Body of pancreas (tissue), 4 donors: ENCODE data around the gene GLIS1.

Experiments used
- CTCF ChIP-seq, 7 experiments: fragments of 450-650 bp in 4 of 7; fragments of 200-600 bp in 3 of 7; sonication (generic) in 3 of 7; IDR thresholded peaks; one replicate each; pipeline ENCODE4 v1.5.1; 2016 to 2019; ENCODE audit warnings: antibody characterized with exemption in 7 of 7
- POLR2A ChIP-seq, 3 donors: fragments of 450-650 bp; IDR thresholded peaks; one replicate each; pipeline ENCODE4 v1.6.1; 2016; ENCODE audit warnings: antibody characterized with exemption in 3 of 3, mild to moderate bottlenecking in 2 of 3

DNA sequence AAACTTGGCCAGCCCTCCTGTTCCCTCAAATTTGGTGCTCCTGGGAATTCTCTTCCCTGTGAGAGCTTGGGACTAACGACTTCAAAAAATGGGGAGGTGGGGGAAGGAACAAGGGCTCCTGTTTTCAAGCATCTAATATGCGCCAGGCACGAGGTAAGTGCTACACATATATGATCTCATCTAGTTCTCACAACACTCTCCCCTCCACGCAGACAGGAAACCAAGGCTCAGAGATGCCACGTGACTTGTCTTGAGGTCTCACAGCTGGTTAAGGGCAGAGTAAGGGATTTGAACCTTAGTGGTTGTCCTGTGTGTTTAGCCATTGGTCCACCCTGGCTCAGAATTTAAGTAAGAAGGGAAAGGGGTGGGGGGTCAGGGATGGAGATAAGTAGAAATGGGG is 153.8 kb downstream of the GLIS1 start:
- TF ChIP-seq POLR2A (IDR thresholded peaks at IDR 0.05) (no peak), CTCF (IDR thresholded peaks at IDR 0.05) (no peak)
